Hematopoietic multipotent progenitor cell treated with erythropoietin and hydrocortisone succinate and interleukin-3 and kit ligand, for 6 days (in vitro differentiated cells): ENCODE measurements around the gene ITFG1.

Experiments used
- DNase-seq: peaks from one replicate; pipeline ENCODE4 v3.0.0-alpha.2; 2015

ITFG1 gene

DNA sequence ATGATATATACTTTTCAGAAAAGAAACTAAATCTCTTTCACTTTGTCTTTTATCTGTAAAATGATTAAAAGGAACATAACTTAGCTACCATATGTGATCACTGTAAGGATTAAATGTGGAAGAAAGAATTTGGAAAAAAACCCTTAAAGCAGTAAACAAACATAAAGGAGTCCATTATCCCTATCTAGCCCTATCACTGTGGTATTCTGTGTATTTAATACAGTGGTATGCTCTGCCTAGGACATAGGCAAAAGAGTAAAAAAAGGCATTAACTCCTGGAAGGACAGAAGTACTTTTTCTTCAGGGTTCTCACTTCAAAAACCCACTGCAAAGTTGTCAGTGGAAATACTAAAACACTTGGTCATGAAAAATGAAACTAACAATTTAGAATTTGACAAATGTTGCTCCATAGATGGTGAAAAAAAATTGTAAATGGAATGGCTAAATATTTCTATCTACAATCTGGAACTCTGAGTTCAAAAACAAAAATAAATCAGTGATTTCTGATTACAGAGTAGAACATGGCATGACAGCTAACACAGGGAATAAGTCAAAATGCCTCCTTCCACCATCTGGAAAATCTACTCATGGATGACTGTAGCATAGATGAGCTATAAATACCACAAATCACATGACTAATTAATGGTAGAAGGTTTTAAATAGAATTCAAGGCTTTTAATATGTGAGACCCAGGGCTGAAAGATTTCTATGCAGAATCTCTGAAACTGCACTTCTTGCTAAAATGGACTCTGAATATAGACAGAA lies 140.1 kb downstream of the ITFG1 start:
- no peak for DNase-seq

DNA sequence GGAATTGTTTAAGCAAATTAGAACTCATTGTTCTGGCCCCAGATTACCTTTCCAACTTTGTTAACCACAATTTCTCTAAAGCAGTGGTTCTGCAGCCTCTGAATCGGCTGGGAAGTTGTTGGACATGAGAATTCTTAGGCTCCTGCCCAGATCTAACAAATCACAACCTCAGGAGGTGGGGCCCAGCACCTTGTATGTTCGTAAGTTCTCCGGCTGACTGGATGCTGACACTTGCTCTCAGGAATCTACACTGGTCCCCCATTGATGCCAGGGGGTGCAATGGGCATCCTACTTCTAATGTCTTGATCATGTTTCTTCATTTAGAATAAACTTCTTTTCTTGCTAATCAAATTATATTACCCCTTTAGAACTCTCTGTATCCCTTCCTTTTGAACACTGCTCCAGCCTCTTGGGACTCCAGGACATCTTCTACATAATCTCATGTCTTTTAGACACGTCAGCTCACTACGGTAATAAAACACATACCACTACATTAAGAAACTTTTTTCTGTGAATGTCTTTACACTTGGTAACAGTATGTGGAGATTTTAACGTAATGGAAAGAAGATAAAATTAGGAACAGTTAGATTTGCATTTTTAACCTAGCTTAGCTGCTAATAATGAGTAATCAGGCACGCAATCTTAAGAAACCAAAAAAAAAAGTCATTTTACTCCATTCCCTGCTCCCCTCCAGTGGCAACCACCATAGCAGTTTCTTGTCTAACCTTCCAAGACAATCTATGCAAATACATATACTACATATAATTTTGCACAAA lies 143.2 kb downstream of the ITFG1 start:
- no peak for DNase-seq

DNA sequence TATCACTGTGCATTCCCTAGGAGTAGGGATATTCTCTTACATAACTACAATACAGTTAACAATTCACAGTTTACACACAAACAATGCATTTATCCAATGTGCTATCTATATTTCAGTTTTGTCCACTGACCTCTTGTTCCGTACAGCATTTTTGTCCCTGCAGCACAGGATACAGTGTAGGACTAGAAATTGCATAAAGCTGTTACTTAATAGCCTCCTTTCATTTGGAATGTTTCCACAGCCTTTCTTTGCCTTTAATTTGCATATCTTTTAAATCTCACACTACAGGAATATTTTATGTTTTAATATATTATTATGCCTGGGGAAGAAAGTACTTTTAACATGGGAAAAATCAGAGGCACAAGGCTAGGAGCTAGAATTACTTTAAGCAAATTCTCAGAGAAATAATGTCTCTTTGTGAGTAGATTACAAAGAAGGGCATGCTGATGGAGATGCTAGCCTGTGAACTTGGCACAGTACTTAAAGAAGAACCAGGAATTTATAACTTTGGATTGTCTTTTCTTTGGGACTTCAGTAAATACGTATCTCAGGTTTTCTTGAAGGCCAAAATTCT lies 144.3 kb downstream of the ITFG1 start:
- no peak for DNase-seq

DNA sequence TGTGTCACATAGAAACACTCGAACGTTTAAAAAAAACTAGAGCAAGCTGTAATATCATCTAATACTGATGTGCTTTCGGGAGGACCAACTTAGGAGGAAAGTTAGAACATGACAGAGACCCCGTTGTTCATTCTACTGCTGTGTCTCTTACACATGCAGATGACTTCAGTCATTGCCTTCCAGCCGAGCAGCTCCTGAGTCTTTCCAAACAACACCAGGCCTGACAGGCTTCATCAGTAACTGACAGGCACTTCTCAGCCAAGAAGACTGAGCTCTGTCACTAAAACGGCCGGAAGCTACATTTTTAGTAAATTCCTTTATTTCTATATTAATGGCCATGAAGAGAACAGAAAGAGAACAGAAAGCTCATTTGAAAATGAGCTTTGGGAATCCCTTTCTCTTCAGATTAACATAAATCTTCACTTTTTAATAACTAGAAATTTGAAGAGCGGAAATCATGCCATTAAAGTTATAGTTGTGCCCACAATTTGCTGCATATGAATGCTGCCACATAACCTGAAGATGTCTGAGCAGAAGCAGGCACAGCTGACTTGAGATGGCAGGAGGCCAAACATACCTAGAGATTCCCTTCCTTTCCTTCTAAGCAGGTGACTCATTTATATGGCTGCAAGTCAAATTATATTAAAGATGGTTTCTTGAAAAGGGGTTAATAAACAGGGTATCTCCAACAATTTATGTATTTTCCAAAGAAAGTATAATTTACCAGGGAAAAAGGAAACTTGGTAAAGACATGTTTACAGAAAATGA lies 148.9 kb downstream of the ITFG1 start:
- DNase-seq = no peak

DNA sequence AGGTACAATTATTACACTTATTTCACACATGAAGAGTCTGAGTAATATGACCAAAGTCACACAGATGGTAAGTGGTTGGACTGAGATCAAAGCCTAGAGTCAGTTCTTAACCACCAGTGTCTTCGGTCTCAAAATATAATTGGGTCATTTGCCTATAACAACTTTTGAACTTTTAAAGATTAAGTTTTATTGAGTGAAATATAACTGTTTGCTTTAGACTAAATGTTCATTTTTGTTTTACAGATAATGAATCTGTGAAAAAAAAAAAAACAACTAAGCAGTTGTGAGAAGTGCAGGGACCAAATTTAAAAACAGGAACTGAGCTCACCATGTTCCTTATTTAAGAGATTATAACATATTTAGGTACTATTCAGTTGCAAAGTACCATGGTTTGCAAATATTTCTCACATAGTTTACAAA lies 150.1 kb downstream of the ITFG1 start:
- DNase-seq = peak; percentile 11

DNA sequence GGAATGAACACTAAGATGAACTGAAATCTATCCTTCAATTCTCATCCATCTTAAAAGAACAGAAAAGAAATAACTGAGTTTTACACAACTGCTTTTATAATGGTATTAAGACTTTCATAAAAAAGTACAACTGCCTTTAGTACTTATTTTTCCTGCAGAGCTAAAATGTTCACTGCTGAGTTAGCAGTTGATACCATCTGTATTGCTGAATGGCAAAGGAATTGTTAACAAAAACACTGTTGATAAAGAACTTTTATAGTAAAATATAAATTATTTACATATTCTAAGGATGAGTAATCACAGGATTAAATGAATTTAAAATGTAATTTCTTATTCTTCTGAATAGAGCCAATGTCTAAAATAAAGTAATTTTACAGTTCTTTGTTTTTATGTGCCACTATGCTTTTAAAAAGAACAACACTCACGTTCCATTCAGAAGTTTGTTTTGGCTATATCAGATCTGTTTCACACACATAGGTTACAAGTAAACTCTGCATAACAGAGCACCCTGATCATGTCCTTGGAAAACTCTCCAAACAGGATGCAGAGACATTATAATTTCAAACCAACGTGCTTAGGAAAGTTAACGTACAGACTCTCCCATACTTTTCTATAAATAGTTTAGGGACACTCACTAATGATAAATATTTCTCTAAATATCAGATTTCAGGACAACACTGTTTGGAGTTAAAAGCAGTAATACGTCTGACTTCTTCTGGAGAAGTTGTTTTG lies 151.1 kb downstream of the ITFG1 start:
- no peak for DNase-seq

DNA sequence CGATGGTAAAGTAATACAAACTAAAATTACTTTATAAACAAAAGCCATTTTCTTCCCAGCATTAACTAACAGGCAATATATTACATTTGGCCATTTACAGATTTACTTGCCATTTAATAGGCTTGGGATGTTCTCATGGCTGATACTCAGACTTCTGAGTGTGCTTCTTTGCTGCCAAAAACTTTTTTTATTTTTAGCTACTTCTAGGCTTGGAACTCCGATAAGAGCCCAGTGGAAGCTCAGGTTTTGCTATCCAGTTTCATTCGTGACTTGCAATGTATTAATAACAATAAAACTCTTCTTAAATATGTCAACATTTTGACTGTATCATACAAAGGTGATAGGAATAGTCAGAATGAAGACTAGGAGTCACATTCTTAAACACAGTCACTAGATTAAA lies 152.3 kb downstream of the ITFG1 start:
- DNase-seq = no peak

DNA sequence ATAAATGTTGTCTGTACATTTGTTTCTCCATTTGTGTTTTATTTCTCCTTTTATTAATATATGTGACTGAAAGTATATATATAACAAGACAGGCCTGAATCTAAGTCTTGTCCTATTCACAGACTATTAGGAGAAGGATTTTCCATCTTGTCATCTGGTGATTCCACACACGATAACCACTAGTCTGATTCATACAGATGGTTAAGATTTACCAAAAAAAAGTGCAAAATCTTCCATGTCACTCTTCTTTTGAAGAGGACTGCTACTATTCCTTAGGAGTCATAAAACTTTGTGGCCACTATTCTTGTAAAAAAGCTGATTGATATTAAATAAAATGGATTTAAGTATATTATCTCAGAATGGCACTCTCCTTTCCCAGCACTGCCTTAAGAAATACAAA lies 156.3 kb downstream of the ITFG1 start:
- DNase-seq = no peak

DNA sequence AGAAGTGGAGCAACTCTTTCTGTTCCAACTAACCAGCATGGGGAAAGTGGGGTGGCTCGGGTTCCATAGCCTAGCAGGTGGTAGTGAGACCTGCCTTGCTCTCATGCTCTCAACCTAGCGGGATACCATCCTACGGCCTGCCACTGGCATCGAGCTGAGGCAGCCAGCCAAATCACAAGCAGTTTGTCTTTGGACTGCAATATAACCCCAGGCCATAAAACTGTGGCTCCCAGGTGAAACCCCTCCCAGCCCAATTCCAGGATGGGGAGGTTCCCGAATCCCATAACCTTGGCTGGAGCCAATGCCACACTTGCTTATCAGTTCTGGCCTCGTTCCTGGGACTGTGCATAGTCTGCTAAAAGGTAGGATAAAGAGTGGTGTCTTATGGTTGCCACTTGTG lies 161.3 kb downstream of the ITFG1 start:
- no peak for DNase-seq

DNA sequence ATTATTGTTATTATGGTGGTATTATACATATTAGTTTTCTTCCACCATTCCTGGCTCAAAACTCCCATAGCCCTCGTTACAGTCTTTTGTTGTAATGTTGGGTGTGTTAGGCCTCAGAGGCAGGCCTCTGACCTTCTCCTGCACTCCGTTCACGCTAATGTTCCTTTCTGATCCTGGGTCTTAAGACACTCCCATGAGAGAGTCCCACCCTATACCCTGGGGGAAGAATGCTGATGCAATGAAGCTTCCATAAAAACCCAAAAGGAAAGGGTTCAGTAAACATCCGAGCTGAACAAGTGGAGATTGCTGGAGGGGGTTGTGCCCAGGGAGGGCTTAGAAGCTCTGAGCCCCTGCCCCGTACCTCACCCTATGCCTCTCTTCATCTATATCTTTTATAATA lies 175.9 kb downstream of the ITFG1 start:
- no peak for DNase-seq

DNA sequence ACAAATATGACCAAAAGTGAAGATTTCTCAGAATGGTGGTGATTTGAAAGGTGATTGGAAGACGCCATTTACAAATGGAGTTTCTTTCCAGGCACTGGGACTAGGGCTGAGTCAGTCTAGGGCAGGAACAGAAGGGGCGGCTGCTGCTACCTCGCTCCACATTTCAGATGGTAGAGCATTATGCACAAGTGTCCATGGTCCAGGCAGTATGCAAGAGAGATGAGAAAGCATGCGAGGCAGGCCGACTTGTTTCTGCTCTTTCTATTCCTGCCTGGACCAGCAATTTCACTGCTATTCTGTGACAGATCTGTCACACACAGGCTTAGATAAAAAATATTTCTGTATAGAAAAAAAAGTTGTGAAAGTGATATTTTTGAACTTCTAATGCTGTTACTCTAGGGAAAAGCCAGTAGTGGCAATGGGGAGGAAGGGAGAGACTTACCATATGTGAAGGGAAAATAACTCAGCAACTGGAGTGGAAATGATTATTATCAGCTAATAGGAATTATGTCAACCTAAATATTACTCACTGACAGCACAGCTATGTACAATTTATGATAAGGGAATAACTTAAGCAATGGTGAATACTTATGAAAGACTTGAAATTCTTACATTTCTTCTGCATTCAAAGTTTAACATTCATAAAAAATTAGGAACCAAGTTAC lies 182.4 kb downstream of the ITFG1 start:
- DNase-seq = no peak

DNA sequence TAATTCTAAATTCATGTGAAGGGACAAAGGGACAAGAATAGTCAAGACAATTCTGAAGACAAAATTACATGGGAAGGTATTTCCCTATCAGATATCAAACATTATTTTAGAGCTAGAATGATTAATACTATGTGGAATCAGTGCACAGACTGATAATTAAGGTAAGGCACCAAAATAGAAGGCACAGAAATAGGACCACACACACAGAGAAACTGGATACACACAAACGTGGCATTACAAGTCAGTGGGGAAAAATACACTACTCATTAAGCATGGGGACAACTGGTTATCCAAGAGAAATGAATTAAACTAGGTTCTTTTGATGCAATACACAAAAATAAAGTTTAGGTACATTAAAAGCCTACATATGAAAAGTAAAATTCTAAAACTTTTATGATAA lies 184.3 kb downstream of the ITFG1 start:
- no peak for DNase-seq

DNA sequence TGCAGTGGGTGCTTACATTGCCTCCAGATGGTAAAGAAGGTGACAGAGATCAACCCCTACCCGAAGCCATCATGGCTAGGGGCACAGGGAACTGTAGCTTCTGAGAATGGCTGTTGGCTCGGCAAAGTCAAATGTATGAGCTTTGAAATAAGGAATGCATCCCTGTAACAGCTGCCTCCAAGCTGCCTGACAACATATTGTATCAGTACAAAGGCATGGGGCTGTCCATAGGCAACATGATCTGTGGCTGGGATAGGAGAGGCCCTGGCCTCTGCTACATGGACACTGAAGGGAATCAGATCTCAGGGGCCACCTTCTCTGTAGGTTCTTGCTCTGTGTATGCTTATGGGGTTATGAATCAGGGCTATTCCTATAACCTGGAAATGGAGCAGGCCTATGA lies 197.9 kb downstream of the ITFG1 start:
- no peak for DNase-seq

DNA sequence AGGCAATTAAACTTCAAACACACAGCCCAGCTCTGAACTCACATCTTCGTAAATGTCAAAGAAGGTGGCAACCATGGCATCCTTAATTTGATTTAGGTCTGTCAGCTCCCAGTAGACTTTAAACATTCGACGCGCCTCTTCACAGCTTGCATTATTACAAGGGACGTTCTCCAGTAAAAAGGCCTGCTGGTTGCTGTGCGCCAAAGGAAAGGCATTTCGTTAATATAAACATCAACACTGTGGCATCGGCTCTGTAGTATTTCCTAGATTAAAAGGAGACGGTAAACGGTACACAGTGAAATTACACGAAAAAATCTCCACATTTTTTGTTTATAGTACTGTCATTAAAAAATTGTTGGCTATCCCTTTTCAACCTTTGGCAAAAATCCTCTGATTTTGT lies 200.4 kb downstream of the ITFG1 start:
- no peak for DNase-seq

DNA sequence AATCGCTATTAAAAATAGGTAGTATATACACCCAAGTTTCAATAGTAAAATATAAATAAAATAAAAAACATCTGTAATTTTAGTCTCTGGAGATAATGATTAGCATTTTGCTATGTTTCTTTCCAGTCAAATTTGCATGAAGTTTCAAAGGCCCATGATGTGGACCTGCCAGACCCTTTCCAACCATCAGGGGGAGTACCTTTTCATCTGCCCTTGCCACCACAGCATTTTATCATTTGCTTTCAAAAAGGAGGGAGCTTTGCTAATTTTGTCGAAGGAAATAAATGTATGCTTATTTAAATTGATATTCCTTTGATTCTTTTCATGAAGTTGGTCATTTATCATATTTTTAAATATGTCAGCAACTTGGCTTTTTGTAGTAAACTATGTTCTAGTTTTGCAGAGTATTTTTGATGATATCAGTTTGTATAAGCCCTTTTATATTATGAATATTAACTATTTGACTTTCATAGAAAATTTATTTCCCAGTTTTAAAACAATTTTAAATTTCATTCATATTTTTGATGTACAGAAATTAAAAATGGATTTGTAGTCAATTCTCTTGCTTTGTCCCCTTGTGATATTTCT lies 201.9 kb downstream of the ITFG1 start:
- peak; percentile 71 for DNase-seq

DNA sequence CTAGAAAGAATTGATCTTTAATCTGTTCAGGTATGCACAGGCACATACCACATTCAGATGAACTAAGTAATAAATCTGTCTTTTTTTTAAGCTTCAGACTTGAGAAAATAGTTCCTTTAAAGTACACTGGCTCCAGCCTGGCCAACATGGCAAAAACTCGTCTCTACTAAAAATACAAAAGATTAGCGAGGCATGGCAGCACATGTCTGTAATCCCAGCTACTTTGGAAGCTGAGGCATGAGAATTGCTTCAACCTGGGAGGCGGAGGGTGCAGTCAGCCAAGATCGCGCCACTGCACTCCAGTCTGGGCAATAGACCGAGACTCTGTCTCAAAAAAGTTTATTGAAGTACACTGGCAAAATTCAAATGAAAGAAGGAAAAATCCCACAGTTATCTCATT lies 206.1 kb downstream of the ITFG1 start:
- DNase-seq = no peak

DNA sequence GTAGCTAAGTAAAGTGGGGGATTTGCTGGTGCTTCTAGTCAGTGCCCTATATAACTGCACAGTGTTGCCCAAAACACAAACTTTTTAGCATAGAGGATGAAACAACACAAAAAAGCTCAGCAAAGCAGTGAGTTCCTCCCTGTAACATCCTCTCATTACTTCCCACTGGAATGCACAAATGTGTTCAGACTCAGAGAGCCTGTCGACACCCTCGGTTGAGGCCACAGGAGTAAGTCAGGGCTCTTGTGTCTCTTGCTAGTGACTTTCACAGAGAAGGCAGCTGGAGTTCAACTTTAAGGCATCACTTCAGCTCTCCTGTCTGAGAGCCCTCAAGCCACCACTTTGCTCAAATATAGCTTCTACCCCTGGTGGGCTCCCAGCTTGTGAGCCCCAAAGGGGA lies 209.9 kb downstream of the ITFG1 start:
- no peak for DNase-seq

DNA sequence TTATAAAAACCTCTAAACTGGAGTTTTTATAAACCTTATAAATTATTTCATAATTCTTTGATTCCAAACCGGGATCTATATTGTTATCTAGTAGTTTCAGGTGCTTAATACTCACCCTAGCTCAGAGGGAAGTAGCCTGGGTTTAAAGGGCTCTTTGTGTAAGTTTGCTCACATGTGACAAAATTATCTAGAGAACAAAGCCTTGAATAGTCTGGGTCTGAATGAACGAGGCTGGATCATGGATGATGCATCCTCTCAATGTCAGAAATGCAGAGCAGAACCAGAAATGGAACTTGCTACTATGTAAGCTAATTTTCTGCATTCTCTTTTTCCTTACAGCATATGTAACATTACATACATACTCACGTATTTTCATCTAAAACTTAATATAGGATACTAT lies 213.2 kb downstream of the ITFG1 start:
- DNase-seq = no peak

DNA sequence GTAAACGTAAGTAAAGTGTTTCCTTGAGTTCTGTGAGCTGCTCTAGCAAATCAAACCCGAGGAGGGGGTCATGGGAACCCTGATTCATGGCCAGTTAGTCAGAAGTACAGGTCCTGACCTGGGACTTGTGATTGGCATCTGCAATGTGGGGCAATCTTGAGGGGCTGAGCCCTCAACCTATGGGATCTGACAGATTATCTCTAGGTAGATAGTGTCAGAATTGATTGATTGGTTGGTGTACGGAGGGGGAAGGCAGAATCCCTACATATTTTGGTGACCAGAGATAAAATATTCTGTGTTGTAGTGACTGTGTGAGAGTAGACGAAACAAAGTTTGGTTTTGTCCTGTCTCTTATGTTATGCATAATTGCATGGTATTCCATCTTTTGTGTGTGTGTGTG lies 216.7 kb downstream of the ITFG1 start:
- DNase-seq = no peak

DNA sequence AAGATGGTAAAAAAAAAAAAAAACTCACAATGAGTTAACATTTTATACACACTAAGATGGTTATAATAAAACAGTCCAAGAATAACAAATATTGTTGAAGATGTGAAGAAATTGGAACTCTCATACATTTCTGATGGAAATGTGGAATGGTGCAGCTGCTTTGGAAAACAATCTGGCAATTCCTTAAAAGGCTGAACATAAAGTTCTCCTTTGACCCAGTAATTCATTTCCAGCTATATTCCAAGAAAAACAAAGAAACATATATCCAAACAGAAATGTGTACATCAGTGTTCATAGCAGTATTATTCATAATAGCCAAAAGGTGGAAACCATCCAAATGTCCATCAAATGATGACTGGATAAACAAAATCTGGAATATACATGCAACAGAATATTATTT lies 219.8 kb downstream of the ITFG1 start:
- no peak for DNase-seq

DNA sequence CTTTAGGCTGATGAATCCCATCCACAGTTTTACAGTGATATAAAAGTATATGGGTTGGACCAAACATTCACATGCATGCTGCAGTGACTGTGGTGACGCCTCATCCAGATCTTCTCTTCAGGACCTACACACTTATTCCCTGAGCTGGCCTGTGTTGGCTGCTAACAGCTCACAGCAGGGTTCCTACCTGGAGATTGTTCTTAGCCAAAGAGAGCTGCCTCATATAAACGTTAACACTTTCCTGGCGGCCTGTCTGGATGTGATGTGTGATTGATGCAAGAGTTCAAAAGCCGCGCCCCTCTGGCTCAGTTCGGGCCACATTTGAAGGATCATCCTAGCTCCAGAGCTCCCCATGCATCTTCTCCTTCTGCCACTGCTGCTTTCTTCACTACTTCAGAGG lies 224.1 kb downstream of the ITFG1 start:
- DNase-seq = no peak

DNA sequence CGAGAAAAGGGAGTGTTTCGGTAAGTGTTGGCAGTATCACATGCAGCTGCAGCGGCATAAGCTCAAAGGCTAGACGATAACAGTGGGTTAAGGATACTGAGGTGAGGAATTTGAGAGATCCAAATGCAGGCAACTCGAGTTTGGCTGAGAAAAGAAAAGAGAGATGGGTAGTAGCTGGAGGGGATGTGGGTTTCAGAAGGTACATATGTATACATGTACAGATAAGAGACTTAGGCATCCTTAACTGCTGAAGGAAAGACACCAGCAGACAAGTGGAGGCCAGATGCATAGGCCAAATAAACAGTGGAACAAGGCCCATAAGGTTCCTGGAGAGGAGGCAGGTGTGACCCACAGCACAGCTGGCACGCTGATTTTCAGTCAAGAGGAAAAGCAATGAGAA lies 230.6 kb downstream of the ITFG1 start:
- DNase-seq = no peak
